Activated T-helper 17 cell treated with anti-CD3 and anti-CD28 coated beads, Interleukin-2, amount 50 U/mL, for 72 hours (primary cell): Measurements from ENCODE around the gene CYBB. TPM values are rescaled to one million over a fixed set of nuclear protein-coding genes. Genes with fewer than 3 reads are reported as not detected.
"Not testable (repeated sequence)": the region's sequence is repeated elsewhere in the genome, so short reads cannot be mapped to it uniquely, and the experiment has no call there.

Source experiments
- ATAC-seq: fragments of 150-1000 bp; cut with Tn5 transposase; replicated peaks from 2 replicates; pipeline ENCODE4 v1.10.0; 2021; ENCODE audit warnings: mild to moderate bottlenecking, moderate library complexity
- H3K27ac Mint-ChIP-seq: one replicate; pipeline ENCODE4 v1.8.0; 2022; ENCODE audit warnings: mixed read lengths
- H3K27me3 Mint-ChIP-seq: one replicate; pipeline ENCODE4 v1.8.0; 2022; ENCODE audit warnings: mixed read lengths
- H3K36me3 Mint-ChIP-seq: one replicate; pipeline ENCODE4 v1.8.0; 2022; ENCODE audit warnings: low read depth, mild to moderate bottlenecking, mixed read lengths
- H3K4me1 Mint-ChIP-seq: one replicate; pipeline ENCODE4 v1.8.0; 2022; ENCODE audit warnings: mixed read lengths
- H3K4me3 Mint-ChIP-seq: one replicate; pipeline ENCODE4 v1.8.0; 2022; ENCODE audit warnings: mild to moderate bottlenecking, mixed read lengths
- H3K9me3 Mint-ChIP-seq: one replicate; pipeline ENCODE4 v1.8.0; 2022; ENCODE audit warnings: mixed read lengths
- total RNA-seq, 2 donors: library from RNA; stranded (reverse); gene quantifications; one replicate each; pipeline ENCODE4 v1.2.3, GENCODE V29; 2022

Gene CYBB
- total RNA-seq, 2 donors from 2014 or later: 0.24 TPM; not detected in 1

DNA sequence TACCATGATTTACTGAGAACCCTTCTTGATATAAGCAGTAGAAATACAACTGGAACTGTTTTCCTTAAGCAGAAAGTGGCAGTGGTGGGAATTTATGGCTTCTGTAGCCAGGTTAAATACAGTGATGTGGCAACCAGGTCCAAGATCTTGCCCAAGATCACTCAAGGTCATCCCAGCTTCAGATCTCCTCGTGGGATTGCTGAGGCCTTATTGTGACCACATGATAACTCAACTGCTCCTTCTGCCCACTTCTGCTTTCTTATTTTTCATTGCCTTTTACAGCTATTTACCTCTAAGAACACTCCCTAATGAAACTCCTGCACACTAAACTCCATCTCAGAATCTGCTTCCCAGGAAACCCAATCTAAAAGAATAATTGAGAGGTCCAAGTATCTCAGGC lies 12.4 kb upstream of the CYBB start:
- Mint-ChIP-seq H3K27me3 (no peaks in the 10 kb centered on the region), H3K9me3 (no peaks in the 10 kb centered on the region), H3K4me3 (no peak overlapping the region), H3K27ac (no peak overlapping the region), H3K36me3 (no peaks in the 10 kb centered on the region), H3K4me1 (no peaks in the 10 kb centered on the region)
- no peak for ATAC-seq

DNA sequence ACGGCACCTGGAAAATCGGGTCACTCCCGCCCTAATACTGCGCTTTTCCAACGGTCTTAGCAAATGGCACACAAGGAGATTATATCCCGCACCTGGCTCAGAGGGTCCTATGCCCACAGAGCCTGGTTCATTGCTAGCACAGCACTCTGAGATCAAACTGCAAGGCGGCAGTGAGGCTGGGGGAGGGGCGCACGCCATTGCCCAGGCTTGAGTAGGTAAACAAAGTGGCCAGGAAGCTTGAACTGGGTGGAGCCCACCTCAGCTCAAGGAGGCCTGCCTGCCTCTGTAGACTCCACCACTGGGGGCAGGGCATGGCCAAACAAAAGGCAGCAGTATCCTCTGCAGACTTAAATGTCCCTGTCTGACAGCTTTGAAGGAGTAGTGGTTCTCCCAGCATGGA lies 11.0 kb upstream of the CYBB start:
- not testable (repeated sequence) for H3K9me3 Mint-ChIP-seq, H3K27ac Mint-ChIP-seq, ATAC-seq, H3K36me3 Mint-ChIP-seq, H3K4me3 Mint-ChIP-seq, H3K4me1 Mint-ChIP-seq, H3K27me3 Mint-ChIP-seq

DNA sequence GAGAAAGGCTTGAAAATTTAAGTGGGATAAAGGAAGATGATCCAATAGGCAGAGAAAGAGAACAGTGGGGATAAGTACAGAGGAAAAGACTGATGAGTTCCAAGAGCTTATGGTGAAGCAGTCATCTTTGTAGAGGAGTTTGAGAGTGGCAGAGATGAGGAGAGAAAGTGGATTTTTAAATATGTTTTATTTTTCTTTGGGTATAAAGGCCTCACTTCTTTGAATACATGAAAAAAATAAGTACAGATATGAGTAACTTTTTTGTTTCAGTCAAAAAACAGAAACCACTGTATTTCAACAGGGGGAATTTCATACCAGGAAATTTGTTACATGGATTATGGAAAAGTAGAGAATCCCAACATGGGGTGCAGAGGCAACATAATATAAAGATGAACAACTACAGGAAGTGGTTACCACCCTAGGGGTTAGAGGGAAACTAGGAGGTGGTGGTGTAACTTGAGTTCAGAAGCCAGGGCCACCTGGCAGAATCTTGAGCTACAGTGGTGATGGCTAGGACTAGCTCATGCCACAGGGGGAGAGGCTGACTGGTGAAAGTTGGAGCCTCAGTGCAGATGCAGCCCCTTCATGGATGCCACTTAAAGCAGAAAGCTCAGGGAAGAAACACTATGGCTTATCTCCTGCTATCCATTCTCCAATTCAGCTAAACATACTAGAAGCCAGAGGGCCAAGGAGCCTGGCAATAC lies 3.4 kb upstream of the CYBB start:
- Mint-ChIP-seq H3K27me3 (no peaks in the 10 kb centered on the region), H3K4me1 (peaks cover 7% of the 10 kb centered on the region), H3K4me3 (peak overlapping the region; percentile 7), H3K9me3 (no peaks in the 10 kb centered on the region), H3K27ac (peak overlapping the region; percentile 43), H3K36me3 (no peaks in the 10 kb centered on the region)
- ATAC-seq: peak; percentile 35

DNA sequence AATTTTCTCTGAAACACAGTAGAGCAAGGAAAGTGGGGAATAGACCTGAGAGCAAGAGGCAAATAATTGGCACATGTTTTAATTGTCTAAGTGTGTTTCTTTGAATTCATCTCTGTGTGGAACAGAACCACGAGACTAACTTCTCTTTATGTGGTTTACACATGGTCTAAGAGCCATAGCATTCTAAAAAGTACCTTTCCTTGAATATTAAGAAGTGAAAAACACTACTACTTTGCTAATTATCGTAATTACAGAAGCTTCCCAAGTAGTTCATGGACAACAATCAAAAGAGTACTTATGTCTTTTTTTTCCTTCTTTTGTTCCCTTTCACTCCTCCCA lies 2.9 kb upstream of the CYBB start:
- ATAC-seq: no peak
- Mint-ChIP-seq H3K9me3 (no peaks in the 10 kb centered on the region), H3K4me3 (no peak overlapping the region), H3K27me3 (no peaks in the 10 kb centered on the region), H3K36me3 (no peaks in the 10 kb centered on the region), H3K4me1 (peaks cover 7% of the 10 kb centered on the region), H3K27ac (peak overlapping the region; percentile 43)

DNA sequence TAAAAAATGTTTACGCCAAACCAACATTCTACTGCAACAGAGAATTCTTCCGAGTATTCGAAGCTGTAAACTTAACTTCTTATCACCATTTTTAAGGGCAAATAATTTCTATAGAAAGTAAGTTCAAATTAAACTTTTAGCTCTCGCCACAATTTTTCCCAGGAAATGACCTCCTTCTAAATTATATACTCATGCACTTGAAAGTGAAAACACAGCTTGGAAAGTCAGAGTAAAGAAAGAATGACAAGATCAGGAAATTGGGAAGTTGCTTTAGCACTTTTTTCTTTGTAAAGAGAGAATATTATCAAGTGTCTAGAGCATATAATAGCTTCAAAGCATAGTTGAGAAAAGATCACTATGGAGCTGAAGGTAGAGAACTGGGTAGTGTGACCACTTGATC lies 1.2 kb downstream of the CYBB start:
- H3K4me3 Mint-ChIP-seq: no peak overlapping the region
- H3K27me3 Mint-ChIP-seq: no peaks in the 10 kb centered on the region
- ATAC-seq: no peak
- no peak overlapping the region for H3K27ac Mint-ChIP-seq
- no peaks in the 10 kb centered on the region for H3K36me3 Mint-ChIP-seq
- no peaks in the 10 kb centered on the region for H3K9me3 Mint-ChIP-seq
- H3K4me1 Mint-ChIP-seq: peaks cover 4% of the 10 kb centered on the region

DNA sequence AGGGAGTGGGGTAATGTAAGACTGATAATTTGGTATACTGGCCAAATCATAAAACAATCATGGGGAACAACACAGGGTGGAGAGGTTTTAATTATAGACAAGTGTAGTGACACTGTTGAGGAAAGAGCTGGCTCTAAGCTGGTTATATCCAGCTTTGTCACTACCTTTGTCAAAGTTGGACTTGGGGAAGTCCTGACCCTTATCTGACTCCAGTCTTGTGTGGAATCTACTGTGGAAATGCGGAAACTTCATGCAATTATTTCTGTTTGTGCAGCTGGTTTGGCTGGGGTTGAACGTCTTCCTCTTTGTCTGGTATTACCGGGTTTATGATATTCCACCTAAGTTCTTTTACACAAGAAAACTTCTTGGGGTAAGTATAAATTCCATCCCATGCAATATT lies 2.0 kb downstream of the CYBB start:
- Mint-ChIP-seq H3K4me3 (no peak overlapping the region), H3K27me3 (no peaks in the 10 kb centered on the region), H3K9me3 (no peaks in the 10 kb centered on the region), H3K4me1 (no peaks in the 10 kb centered on the region), H3K27ac (no peak overlapping the region), H3K36me3 (no peaks in the 10 kb centered on the region)
- no peak for ATAC-seq

DNA sequence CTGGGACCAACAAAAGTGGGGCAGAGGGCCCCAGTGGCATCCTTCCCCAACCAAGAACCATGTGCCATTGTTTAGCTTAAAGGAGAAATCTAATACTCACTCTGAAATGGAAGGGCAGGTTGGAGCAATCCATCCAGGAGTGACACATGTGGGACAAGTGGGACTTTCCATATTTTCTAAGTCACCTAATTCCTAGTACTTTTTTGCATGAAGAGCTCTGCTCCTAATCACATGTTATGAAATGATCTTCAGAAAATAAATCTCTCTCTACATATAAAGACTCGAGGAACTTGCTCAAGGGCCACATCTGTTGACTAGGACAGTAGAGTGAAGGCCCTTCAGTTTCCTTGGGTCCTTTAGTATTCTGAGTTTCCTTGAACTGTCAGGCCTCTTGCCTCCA lies 2.5 kb downstream of the CYBB start:
- no peak overlapping the region for H3K4me3 Mint-ChIP-seq
- no peak for ATAC-seq
- H3K27ac Mint-ChIP-seq: no peak overlapping the region
- H3K36me3 Mint-ChIP-seq: no peaks in the 10 kb centered on the region
- no peaks in the 10 kb centered on the region for H3K9me3 Mint-ChIP-seq
- no peaks in the 10 kb centered on the region for H3K27me3 Mint-ChIP-seq
- peaks cover 4% of the 10 kb centered on the region for H3K4me1 Mint-ChIP-seq

DNA sequence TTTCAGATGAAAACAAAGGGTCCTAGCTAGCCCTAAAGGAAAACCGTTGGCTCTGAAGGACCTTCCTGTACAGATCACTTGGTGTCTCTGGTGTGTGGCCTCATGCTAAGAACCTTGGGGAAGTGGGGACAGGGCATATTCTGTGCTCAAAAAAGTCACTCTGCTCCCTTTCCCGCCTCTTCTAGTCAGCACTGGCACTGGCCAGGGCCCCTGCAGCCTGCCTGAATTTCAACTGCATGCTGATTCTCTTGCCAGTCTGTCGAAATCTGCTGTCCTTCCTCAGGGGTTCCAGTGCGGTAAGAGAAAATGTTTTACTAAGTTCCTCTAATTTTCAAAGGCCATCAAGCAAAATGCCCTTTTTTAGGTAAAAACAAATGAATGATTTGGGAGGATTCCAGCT lies 3.4 kb downstream of the CYBB start:
- Mint-ChIP-seq H3K4me1 (peaks cover 4% of the 10 kb centered on the region), H3K36me3 (no peaks in the 10 kb centered on the region), H3K4me3 (no peak overlapping the region), H3K9me3 (no peaks in the 10 kb centered on the region), H3K27ac (no peak overlapping the region), H3K27me3 (no peaks in the 10 kb centered on the region)
- no peak for ATAC-seq

DNA sequence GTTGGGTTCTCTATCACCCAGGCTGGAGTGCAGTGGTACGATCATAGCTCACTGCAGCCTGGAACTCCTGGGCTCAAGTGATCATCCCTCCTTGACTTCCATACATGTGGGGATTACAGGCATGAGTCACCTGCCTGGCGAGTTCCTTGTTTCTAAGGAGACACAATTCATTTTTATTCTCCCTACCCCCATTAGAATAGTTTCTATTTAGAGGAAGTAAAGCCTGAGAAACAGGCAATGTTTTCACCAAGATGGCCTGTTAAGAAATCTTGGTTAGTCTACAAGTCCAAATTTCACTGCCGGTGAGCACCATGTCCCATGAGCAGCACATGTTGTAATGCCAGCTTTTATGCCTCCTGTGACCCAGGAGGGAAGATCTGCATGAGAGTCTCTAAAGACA lies 5.7 kb downstream of the CYBB start:
- H3K9me3 Mint-ChIP-seq: no peaks in the 10 kb centered on the region
- no peak for ATAC-seq
- H3K4me3 Mint-ChIP-seq: no peak overlapping the region
- peaks cover 4% of the 10 kb centered on the region for H3K4me1 Mint-ChIP-seq
- H3K36me3 Mint-ChIP-seq: no peaks in the 10 kb centered on the region
- H3K27me3 Mint-ChIP-seq: no peaks in the 10 kb centered on the region
- no peak overlapping the region for H3K27ac Mint-ChIP-seq

DNA sequence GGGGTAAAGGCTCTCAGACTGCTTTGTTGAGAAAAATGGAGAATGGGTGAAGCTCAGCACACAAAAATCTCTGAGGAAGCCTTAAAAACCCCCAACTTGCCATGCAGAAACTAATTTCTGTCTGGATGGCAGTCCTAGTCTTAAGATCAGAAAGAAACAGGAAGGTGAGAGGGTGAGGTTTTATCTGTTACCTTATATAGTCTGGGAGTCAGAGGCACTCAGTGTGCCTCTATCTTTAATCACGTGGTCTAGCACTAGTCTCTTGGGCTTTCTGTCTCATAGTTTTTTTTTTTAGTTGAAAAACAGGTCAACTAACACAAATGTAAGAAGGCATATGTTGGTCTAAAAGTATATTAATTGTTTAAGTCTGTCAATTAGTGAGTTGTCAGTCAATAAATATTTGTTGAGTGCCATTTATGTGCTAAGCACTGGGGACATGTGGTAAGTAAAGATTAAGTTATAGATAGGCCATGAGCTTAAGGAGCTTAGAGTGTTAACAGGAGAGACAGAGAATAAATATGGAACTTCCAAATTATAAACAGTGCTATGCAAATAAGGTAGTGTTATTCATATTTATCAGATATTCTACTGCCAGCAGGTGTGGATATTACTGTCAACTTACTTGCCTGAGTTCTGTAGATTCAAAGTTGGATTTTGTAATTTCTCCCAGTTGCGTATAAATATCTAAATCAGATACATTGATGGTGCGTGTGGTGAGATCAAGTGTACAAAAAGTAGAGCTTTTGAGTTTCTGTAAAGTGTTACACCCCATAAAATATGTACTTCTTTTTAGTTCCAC lies 7.0 kb downstream of the CYBB start:
- peaks cover 4% of the 10 kb centered on the region for H3K4me1 Mint-ChIP-seq
- peak; percentile 81 for ATAC-seq
- H3K27me3 Mint-ChIP-seq: no peaks in the 10 kb centered on the region
- H3K9me3 Mint-ChIP-seq: no peaks in the 10 kb centered on the region
- no peaks in the 10 kb centered on the region for H3K36me3 Mint-ChIP-seq
- peak overlapping the region; percentile 59 for H3K27ac Mint-ChIP-seq
- peak overlapping the region; percentile 38 for H3K4me3 Mint-ChIP-seq

DNA sequence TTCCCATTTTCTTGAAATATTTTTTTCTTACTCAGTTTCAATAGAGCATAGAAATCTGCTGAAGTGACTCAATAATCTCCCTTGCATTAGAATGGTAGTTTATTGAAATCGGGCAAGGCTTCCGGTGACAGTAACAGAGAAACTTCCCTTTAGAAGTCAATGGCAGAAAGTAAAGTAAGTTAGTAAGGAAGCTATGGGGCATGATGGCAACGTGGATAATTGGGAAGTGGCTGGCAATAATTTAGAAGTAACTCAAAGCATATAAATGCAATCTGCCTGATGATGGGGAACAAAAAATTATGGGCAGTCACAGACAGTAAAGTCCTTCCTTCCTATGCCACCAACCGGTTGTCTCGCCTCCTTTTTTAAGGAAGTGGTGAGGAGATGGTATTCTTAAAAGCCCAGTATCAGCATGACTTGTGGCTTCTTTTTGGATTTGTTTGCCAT lies 7.6 kb downstream of the CYBB start:
- peak overlapping the region; percentile 38 for H3K4me3 Mint-ChIP-seq
- ATAC-seq: no peak
- H3K27me3 Mint-ChIP-seq: no peaks in the 10 kb centered on the region
- peaks cover 4% of the 10 kb centered on the region for H3K4me1 Mint-ChIP-seq
- no peaks in the 10 kb centered on the region for H3K9me3 Mint-ChIP-seq
- H3K27ac Mint-ChIP-seq: no peak overlapping the region
- no peaks in the 10 kb centered on the region for H3K36me3 Mint-ChIP-seq

DNA sequence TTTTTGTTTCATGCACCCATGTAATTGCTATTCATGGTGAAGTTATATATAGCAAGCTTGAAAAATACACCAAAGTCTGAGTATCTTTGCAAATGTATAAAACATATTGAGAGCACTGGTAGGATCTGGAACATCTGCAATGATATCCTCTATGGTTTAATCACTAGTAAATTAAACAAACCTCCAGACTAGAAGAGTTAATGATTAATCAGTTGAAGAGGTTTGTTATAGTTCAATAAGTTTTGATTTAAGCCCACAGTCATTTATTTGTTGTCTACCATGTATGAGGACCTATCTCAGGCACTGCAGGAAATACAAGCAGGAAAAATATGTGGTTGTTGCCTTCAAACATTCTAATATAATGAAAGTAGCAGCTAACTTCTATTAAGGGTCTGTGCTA lies 16.5 kb downstream of the CYBB start:
- H3K36me3 Mint-ChIP-seq: no peaks in the 10 kb centered on the region
- H3K27ac Mint-ChIP-seq: no peak overlapping the region
- ATAC-seq: no peak
- H3K9me3 Mint-ChIP-seq: no peaks in the 10 kb centered on the region
- H3K27me3 Mint-ChIP-seq: no peaks in the 10 kb centered on the region
- H3K4me1 Mint-ChIP-seq: peaks cover 4% of the 10 kb centered on the region
- no peak overlapping the region for H3K4me3 Mint-ChIP-seq

DNA sequence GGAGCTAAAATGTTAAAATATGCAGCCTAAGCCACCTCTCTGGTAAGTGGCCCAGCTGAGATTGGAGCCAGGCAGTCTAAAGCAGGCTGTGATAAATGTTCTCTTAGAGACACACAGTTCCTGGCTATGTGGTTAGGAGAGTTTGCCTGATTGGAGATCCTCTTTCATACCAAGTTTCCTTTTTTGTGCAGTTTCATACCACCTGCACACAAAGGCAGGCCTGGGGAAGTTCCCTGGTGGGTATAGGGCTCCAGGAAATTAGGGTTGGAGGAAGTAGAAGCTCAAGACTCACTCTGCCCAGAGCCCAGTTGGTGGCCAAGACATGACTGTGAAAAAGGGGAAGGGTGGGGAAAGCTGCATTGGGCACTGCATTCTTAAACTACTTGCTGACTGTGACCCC lies 16.9 kb downstream of the CYBB start:
- Mint-ChIP-seq H3K27ac (no peak overlapping the region), H3K36me3 (no peaks in the 10 kb centered on the region), H3K4me1 (peaks cover 4% of the 10 kb centered on the region), H3K4me3 (no peak overlapping the region), H3K9me3 (no peaks in the 10 kb centered on the region), H3K27me3 (no peaks in the 10 kb centered on the region)
- peak; percentile 45 for ATAC-seq

DNA sequence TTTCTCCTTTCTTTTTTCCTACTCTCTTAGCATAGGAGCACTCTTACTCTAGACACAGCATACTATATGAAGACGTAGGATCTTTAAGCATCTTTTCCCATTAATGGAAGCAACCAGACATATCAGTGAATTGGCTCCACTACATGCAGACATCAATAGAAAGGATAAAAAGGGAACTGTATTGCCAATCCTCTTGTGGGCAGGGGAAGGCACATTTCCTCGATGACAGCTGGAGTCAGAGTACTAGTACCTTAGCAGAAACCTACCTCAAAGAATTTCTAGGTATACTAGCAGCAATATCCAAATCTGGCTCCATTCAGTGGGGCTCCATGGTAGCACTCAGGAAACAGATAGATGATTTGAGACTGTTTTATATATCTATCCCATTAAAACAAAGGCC lies 20.1 kb downstream of the CYBB start:
- H3K36me3 Mint-ChIP-seq: no peaks in the 10 kb centered on the region
- no peaks in the 10 kb centered on the region for H3K27me3 Mint-ChIP-seq
- no peak overlapping the region for H3K4me3 Mint-ChIP-seq
- H3K9me3 Mint-ChIP-seq: no peaks in the 10 kb centered on the region
- no peak for ATAC-seq
- peaks cover 4% of the 10 kb centered on the region for H3K4me1 Mint-ChIP-seq
- H3K27ac Mint-ChIP-seq: no peak overlapping the region

DNA sequence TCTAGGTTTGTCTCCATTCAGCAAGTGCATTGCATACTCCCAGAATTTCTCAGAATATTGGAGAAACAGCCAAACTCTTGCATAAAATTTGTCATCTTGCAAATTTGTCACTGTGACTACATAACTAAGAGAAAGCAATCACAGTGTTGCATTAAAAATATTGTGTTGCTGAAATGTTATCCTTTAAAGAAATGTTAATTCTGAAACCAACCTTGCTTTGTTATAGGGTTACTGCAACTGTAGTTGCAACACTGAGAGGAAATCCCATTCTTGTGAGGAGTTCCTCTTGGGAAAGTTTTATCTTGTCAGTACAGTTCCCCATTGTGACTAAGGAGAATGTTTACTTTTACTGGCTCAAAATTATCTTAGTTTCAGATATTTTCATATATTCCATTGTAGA lies 20.9 kb downstream of the CYBB start:
- Mint-ChIP-seq H3K4me3 (no peak overlapping the region), H3K27ac (no peak overlapping the region), H3K9me3 (no peaks in the 10 kb centered on the region), H3K36me3 (no peaks in the 10 kb centered on the region), H3K4me1 (peaks cover 4% of the 10 kb centered on the region), H3K27me3 (no peaks in the 10 kb centered on the region)
- no peak for ATAC-seq
